ENCODE results near the gene DMD.
"Not testable (repeated sequence)": the region's sequence is repeated elsewhere in the genome, so short reads cannot be mapped to it uniquely, and the experiment has no call there.

- TF ChIP-seq, protein P1, sequence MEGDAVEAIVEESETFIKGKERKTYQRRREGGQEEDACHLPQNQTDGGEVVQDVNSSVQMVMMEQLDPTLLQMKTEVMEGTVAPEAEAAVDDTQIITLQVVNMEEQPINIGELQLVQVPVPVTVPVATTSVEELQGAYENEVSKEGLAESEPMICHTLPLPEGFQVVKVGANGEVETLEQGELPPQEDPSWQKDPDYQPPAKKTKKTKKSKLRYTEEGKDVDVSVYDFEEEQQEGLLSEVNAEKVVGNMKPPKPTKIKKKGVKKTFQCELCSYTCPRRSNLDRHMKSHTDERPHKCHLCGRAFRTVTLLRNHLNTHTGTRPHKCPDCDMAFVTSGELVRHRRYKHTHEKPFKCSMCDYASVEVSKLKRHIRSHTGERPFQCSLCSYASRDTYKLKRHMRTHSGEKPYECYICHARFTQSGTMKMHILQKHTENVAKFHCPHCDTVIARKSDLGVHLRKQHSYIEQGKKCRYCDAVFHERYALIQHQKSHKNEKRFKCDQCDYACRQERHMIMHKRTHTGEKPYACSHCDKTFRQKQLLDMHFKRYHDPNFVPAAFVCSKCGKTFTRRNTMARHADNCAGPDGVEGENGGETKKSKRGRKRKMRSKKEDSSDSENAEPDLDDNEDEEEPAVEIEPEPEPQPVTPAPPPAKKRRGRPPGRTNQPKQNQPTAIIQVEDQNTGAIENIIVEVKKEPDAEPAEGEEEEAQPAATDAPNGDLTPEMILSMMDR (conservative IDR thresholded peaks at IDR 0.05 in 1 of 2, IDR thresholded peaks at IDR 0.05 in 1 of 2; ENCODE audit: low read depth in 1 of 2, low read length in 2 of 2) = not testable (repeated sequence)
- TF ChIP-seq EZH2 (IDR thresholded peaks at IDR 0.05; ENCODE audit: low read length, missing control alignments) = not testable (repeated sequence)
Observed at GRCh38 chrX:31378973-31379372, 1832.4 kb downstream of the DMD start.
